Stimulated activated naive CD8-positive, alpha-beta T cell treated with anti-CD3 and anti-CD28 coated beads, Interleukin-15, Interleukin-2, amounts not matched to agents 100 ng/mL and 50 ng/mL, for 24 hours (primary cell): ENCODE data around the gene DNPH1.

Experiments used
- H3K27ac Mint-ChIP-seq: one replicate; pipeline ENCODE4 v1.8.0; 2021; ENCODE audit warnings: mild to moderate bottlenecking, mixed read lengths
- H3K27me3 Mint-ChIP-seq: one replicate; pipeline ENCODE4 v1.8.0; 2021; ENCODE audit warnings: mixed read lengths
- H3K36me3 Mint-ChIP-seq: one replicate; pipeline ENCODE4 v1.8.0; 2021; ENCODE audit warnings: low read depth, mixed read lengths
- H3K4me1 Mint-ChIP-seq: one replicate; pipeline ENCODE4 v1.8.0; 2021; ENCODE audit warnings: low read depth, mixed read lengths
- H3K4me3 Mint-ChIP-seq: one replicate; pipeline ENCODE4 v1.8.0; 2021; ENCODE audit warnings: mild to moderate bottlenecking, mixed read lengths
- H3K9me3 Mint-ChIP-seq: one replicate; pipeline ENCODE4 v1.8.0; 2021; ENCODE audit warnings: mixed read lengths

DNPH1 gene

DNA sequence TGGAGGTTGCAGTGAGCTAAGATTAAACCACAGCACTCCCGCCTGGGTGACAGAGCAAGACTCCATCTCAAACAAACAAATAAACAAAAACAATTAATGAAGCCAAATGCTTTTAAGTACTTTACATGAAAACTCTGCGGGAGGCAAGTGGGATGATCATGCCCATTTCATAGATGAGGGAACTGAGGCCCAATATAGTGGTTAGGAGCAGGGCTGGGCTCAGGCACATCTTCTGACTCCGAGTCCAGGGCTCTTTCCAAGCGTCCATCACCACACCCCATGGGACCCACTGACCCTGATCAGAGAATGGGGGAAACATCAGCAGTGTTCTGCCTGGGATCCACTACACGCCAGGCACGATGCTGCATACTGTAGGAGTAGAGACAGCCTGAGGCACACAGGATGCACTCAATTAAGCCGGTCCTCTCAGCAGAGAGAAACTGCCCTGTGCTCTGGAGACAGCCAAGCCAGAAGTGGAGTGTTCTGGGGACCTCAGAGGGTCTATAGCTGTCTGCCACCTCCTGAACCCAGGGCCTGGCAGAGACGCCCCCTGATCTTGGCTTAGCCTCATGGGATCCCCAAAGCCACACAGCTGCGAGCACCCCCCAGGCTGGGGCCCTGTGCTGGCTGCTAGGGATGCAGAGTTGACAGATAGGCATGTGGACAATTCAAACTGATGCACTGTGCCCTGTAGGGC lies 27.5 kb upstream of the DNPH1 start:
- H3K36me3 Mint-ChIP-seq, result no peaks in the 10 kb centered on the region

DNA sequence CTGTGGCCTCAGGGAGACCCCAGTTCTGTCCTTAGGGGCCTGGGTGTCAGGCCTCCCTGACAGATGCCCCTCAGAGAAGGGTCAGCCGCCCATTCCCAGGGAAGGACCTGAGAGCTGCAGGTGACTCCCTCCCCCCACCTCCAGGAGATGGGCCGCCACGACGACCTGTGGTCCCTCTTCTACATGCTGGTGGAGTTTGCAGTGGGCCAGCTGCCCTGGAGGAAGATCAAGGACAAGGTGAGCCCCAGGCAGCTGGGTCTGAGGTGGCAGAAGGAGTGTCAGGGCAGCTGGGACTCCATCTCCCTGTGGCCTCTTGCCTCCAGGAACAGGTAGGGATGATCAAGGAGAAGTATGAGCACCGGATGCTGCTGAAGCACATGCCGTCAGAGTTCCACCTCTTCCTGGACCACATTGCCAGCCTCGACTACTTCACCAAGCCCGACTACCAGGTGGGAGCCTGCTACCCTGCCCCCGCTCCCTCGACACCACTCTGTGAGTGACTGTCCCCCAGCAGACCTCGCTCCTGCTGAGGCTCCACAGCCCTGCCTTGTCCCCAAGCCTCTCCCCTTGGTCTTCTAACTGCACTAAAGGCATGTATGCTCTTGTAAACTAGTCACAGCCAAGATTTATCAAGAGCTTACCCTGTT lies 26.2 kb upstream of the DNPH1 start:
- H3K9me3 Mint-ChIP-seq, result no peaks in the 10 kb centered on the region
- peaks cover 37% of the 10 kb centered on the region for H3K4me1 Mint-ChIP-seq
- H3K4me3 Mint-ChIP-seq, result no peak overlapping the region
- peak overlapping the region; percentile 61 for H3K27ac Mint-ChIP-seq
- no peaks in the 10 kb centered on the region for H3K36me3 Mint-ChIP-seq
- H3K27me3 Mint-ChIP-seq, result peaks cover 31% of the 10 kb centered on the region

More for the DNA sequence above, 27.5 kb upstream of the DNPH1 start:
- H3K27me3 Mint-ChIP-seq, result peaks cover 19% of the 10 kb centered on the region
- H3K4me3 Mint-ChIP-seq, result no peak overlapping the region
- no peaks in the 10 kb centered on the region for H3K9me3 Mint-ChIP-seq
- H3K27ac Mint-ChIP-seq, result no peak overlapping the region
- peaks cover 24% of the 10 kb centered on the region for H3K4me1 Mint-ChIP-seq

DNA sequence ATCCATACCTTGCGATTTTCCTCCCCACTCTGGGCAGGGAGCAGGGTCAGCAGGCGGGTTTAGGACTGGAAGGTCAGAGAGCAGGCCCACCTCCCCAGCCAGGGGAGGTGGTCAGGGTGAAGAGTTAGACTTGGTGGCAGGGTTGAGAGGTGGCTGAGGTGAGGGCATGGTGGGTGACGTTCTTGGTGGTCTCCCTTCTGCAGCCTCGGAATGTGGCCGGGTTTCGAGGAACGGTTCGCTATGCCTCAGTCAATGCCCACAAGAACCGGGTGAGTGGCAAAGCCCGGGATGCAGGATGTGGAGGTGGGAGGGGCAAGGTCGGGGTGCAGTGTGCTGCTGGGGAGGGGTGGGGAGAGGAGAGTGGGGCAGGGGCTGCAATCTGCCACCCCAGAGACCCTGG lies 25.6 kb upstream of the DNPH1 start:
- Mint-ChIP-seq H3K4me1 (peaks cover 38% of the 10 kb centered on the region), H3K9me3 (no peaks in the 10 kb centered on the region), H3K36me3 (no peaks in the 10 kb centered on the region), H3K4me3 (no peak overlapping the region), H3K27me3 (peaks cover 31% of the 10 kb centered on the region), H3K27ac (no peak overlapping the region)

GRCh38 chr6:43254138-43254817 lies 25.0 kb upstream of the DNPH1 start:
- H3K27ac Mint-ChIP-seq, result peak overlapping the region; percentile 53
- peaks cover 31% of the 10 kb centered on the region for H3K27me3 Mint-ChIP-seq
- H3K36me3 Mint-ChIP-seq, result no peaks in the 10 kb centered on the region
- no peak overlapping the region for H3K4me3 Mint-ChIP-seq
- H3K4me1 Mint-ChIP-seq, result peaks cover 38% of the 10 kb centered on the region
- no peaks in the 10 kb centered on the region for H3K9me3 Mint-ChIP-seq

DNA sequence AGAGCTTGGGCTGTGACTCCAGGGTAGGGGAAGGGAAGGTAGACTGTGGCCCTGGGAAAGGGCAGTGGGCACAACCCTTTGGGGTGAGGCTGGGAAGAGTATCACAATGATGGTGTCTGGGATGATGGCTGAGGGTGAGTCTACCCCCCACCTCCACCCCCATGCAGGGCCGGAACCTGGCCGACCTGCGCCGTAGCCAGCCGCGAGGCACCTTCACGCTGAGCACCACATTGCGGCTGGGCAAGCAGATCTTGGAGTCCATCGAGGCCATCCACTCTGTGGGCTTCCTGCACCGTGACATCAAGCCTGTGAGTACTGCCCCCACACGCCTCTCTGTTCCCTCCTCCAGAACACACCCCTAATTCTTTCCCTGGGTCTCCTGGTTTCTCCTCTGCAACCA lies 24.1 kb upstream of the DNPH1 start:
- Mint-ChIP-seq H3K27me3 (peaks cover 31% of the 10 kb centered on the region), H3K4me3 (no peak overlapping the region), H3K4me1 (peaks cover 38% of the 10 kb centered on the region), H3K9me3 (no peaks in the 10 kb centered on the region), H3K27ac (no peak overlapping the region), H3K36me3 (no peaks in the 10 kb centered on the region)

DNA sequence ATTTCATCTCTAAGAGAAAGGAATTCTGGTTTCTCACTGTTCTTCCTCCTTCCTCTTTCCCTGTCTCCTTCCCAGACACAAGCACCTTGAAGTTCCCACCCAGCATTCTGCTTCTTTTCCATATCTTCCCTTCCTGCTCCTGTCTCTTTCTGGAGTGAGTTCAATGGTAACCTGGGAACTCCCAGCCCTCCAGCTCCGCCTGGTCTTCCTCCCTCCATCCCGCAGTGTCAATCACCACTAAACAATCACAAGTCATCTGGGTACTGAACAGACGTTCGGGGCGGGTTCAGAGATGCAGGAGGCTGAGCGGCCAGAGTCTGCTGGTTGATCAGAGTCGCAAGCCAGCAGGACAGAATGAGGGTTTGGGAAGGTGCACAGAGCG lies 21.7 kb upstream of the DNPH1 start:
- Mint-ChIP-seq H3K36me3 (no peaks in the 10 kb centered on the region), H3K4me3 (no peak overlapping the region), H3K9me3 (no peaks in the 10 kb centered on the region), H3K27ac (no peak overlapping the region), H3K4me1 (peaks cover 47% of the 10 kb centered on the region), H3K27me3 (peaks cover 26% of the 10 kb centered on the region)

DNA sequence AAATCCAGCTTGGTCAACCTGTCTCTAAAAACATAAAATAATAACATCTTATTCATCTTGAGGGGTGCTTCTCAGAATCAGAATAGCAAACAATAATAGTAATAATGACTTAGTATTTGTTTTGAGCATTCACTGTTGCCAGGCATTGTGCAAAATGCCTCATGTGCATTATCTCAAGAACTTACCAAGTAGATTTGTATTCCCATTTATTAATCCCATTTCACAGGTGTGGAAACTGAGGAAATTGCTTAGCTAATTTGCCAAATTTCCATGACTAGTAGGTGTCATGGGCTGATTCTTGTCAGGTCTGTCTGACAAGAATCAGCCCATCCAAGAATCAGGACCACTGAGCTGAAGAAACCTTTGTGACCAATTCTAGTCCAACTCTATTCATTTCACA lies 19.5 kb upstream of the DNPH1 start:
- H3K9me3 Mint-ChIP-seq, result no peaks in the 10 kb centered on the region
- H3K36me3 Mint-ChIP-seq, result no peaks in the 10 kb centered on the region
- no peak overlapping the region for H3K27ac Mint-ChIP-seq
- no peak overlapping the region for H3K4me3 Mint-ChIP-seq
- H3K4me1 Mint-ChIP-seq, result peaks cover 38% of the 10 kb centered on the region
- H3K27me3 Mint-ChIP-seq, result peaks cover 23% of the 10 kb centered on the region

GRCh38 chr6:43248101-43248500 lies 18.8 kb upstream of the DNPH1 start:
- Mint-ChIP-seq H3K27me3 (peaks cover 22% of the 10 kb centered on the region), H3K4me3 (peak overlapping the region; percentile 81), H3K36me3 (no peaks in the 10 kb centered on the region), H3K27ac (peak overlapping the region; percentile 79), H3K9me3 (no peaks in the 10 kb centered on the region), H3K4me1 (peaks cover 37% of the 10 kb centered on the region)

DNA sequence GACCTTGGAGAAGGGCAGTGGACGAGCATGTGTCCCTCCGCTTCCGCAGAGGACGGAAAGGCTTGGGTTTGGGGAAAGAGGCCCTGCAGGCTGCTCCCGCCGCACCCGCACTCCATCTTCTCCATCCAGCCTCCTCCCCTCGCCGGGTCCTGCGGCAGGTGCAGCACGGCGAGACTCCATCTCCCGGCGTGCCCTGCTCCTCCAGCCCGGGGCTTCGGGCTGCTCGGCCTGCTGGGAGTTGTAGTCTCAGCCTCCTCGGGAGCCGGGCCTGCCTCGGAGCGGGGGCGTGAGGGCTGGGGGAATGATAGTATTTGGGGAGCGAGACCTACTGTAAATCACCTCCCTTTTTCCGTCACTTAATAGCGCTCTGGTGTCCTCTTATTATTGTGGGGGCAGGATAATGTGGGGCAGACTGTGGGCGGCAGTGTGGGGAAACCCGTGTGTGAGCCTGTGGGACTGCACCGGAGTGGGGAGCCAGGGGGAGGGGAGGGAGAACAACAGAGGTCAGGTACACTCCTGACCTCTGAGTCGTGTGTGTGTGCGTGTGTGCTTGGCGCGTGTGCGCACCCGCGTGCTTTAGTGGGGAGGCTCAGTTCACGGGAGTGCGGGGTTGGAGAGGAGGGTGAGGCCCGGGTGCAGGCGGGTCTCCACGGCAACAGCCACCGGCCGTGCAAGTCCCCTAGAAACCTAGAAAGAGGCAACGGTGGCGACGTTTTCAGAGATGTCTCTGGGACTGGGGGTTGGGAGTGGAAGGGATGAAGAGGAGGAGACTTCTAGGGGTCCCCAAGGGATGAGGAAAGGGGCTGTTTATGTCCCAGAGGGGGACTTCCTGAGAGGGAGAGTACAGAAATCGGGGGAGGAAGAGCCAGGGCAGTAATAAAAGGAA lies 18.1 kb upstream of the DNPH1 start:
- Mint-ChIP-seq H3K4me3 (peak overlapping the region; percentile 81), H3K27ac (peak overlapping the region; percentile 79), H3K27me3 (peaks cover 16% of the 10 kb centered on the region), H3K9me3 (no peaks in the 10 kb centered on the region), H3K4me1 (peaks cover 37% of the 10 kb centered on the region), H3K36me3 (no peaks in the 10 kb centered on the region)

DNA sequence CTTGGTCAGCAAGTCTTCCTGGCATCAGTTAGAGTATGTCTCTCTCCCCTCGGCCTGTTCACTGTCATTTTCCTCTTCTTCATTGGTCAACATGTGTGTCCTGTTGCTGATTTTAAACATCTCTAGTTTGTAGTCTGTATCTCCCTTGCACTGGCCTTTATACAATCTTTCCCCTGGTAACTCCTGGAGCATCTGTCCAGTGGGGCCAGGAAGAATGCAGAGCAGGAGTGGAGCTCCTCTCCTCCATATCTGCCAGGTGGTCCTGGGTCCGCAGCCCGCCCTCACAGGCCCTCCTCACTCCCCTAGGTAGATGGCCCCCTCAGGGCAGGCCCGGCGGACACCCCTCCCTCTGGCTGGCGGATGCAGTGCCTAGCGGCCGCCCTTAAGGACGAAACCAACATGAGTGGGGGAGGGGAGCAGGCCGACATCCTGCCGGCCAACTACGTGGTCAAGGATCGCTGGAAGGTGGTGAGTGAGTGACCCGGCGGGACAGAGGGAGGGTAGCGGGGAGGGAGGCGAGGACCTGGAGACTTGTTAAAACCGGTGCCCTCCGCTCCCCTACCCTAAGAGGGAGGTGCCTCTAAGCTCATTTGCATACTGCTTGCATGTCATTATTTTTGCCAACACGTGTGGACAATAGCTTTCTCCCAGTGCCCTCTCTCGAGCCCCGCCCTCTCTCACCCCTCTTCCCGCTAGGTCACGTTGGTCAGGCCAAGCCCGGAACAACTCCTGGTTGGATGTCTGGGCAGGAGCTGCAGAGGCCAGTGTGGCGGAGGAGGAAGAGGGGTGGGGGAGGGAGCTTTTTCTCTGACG lies 17.2 kb upstream of the DNPH1 start:
- H3K27ac Mint-ChIP-seq, result no peak overlapping the region
- no peaks in the 10 kb centered on the region for H3K36me3 Mint-ChIP-seq
- H3K4me1 Mint-ChIP-seq, result peaks cover 32% of the 10 kb centered on the region
- peaks cover 9% of the 10 kb centered on the region for H3K27me3 Mint-ChIP-seq
- peak overlapping the region; percentile 81 for H3K4me3 Mint-ChIP-seq
- H3K9me3 Mint-ChIP-seq, result no peaks in the 10 kb centered on the region

DNA sequence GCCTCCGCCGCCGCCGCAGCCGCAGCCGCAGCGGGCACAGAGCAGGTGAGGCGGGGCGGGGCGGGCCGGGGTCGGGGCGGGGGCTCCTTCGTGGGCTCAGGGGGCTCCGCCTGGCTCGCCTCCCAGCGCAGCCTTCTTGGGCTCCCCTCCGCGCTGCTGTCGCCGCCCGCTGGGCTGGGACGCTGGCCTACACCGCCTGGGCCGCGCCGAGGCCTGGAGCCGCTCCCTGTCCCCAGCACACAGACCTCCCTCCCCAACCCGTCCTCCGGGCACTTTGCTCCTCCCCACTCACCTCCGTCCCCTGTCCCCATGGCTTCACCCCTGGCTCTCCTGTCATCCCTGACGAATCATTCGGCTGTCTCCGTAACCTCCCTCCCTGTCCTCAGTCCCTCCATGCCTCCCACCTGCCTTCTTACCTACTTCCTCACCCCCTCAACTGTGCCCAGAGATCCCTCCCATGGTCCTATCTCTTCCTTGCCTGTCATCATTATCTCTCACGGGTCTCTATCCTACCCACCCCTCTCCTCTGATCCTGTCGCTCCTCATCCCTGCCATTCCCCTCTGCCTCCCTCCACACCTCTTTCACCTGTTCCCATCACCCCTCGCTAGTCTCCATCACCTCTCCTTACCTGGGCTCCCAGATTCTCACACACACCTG lies 14.5 kb upstream of the DNPH1 start:
- peaks cover 21% of the 10 kb centered on the region for H3K27me3 Mint-ChIP-seq

DNA sequence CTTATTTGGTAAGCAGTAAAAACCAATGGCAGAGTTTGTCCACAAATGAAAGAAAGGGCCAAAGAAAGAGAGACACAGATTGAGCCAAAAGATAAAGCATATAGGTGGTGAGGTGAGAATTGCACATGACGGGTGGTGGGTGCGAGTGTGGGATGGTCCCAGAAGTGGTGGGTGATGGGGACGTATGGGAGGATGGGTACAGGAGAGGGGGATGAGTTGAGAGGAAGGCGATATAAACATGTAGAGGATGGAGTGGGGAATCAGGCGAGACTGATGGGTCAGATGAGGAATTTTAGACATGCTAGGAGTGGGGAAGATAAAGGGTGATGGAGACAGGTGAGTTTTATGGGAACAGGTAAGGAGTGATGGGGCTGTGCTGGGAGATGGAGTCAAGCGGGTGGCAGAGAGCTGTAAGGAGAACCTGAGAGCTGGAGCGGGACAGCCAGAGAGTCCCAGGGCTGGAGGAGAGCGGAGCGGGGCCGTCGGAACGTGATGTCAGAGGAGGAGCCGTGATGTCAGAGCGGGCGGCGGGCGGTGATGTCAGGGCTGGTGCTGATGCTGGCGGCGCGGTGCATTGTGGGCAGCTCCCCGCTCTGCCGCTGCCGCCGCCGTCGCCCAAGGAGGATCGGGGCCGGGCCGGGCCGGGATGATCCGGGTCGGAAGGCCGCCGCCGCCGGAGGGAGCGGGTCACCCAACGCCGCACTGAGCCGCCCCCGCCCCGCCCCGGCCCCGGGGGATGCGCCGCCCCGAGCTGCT lies 13.8 kb upstream of the DNPH1 start, which contains the start of gene TTBK1:
TSS of gene TTBK1 (plus strand) at position 574 of the 756 bp plus-strand sequence. CDS start 3,180 bp downstream, outside the sequence.
- Mint-ChIP-seq H3K9me3 (no peaks in the 10 kb centered on the region), H3K4me3 (no peak within 1 kb of the TSS), H3K27ac (no peak within 1 kb of the TSS), H3K27me3 (peaks cover 21% of the 10 kb centered on the region), H3K4me1 (peaks cover 20% of the 10 kb centered on the region), H3K36me3 (no peaks in the 10 kb centered on the region)

More for the DNA sequence above, 14.5 kb upstream of the DNPH1 start:
- H3K4me1 Mint-ChIP-seq, result peaks cover 21% of the 10 kb centered on the region
- no peaks in the 10 kb centered on the region for H3K9me3 Mint-ChIP-seq
- no peak overlapping the region for H3K27ac Mint-ChIP-seq
- no peaks in the 10 kb centered on the region for H3K36me3 Mint-ChIP-seq
- H3K4me3 Mint-ChIP-seq, result no peak overlapping the region

DNA sequence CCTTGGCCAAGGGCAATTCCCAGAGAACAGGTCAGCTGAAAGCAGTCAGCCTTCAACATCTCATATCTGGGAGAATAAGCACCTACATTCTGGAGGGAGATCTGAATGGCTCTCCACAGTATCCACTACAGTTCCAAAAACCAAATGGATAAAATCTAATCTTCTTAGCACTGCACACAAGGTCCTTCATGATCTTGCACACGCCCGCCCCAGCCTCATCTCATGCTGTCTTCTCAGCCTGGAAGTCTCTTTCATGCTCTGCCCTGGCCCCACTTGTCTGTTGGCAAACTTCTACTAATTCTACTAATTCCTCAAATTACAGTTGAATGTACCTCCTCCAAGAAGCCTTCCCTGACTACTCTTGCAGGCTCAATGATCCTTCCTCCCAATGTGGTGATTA lies 12.2 kb upstream of the DNPH1 start:
- no peak overlapping the region for H3K4me3 Mint-ChIP-seq
- H3K36me3 Mint-ChIP-seq, result no peaks in the 10 kb centered on the region
- H3K9me3 Mint-ChIP-seq, result no peaks in the 10 kb centered on the region
- no peak overlapping the region for H3K27ac Mint-ChIP-seq
- H3K4me1 Mint-ChIP-seq, result peaks cover 4% of the 10 kb centered on the region
- peaks cover 27% of the 10 kb centered on the region for H3K27me3 Mint-ChIP-seq
